Right lobe of liver (tissue), 6 donors: ENCODE results near the gene MCEMP1. TPM values are rescaled to one million over a fixed set of nuclear protein-coding genes. Genes with fewer than 3 reads are reported as not detected.

ENCODE experiments used
- ATAC-seq, 4 donors: fragments of 200-7000 bp; cut with Tn5 transposase; one replicate each; pipeline ENCODE4 v1.9.1; 2020; ENCODE audit warnings: mild to moderate bottlenecking in 4 of 4, moderate library complexity in 4 of 4
- DNase-seq, 3 donors: peaks; one replicate each; pipeline ENCODE4 v3.0.0-alpha.2; 2020
- H3K27ac ChIP-seq, 3 donors: fragments of 200-600 bp; one replicate each; pipeline ENCODE4 v1.8.0; 2022
- H3K27me3 ChIP-seq, 2 donors: fragments of 200-600 bp; one replicate each; pipeline ENCODE4 v1.8.0; 2022
- H3K36me3 ChIP-seq, 4 donors: fragments of 200-600 bp; sonication (generic) in 1 of 4; one replicate each; pipeline versions ENCODE4 v1.5.1 to v1.8.0; 2017 to 2022; ENCODE audit warnings: control low read depth in 1 of 4
- H3K4me1 ChIP-seq, 4 donors: fragments of 200-600 bp; sonication (generic) in 1 of 4; one replicate each; pipeline versions ENCODE4 v1.5.1 to v1.8.0; 2017 to 2022; ENCODE audit warnings: control low read depth in 1 of 4
- H3K4me3 ChIP-seq, 3 donors: fragments of 200-600 bp; one replicate each; pipeline ENCODE4 v1.8.0; 2022
- H3K9me3 ChIP-seq, 4 donors: fragments of 200-600 bp; sonication (generic) in 1 of 4; one replicate each; pipeline versions ENCODE4 v1.5.1 to v1.8.0; 2017 to 2022; ENCODE audit warnings: control low read depth in 1 of 4
- POLR2A ChIP-seq: fragments of 450-650 bp; IDR thresholded peaks from one replicate; pipeline ENCODE4 v1.6.1; 2017; ENCODE audit warnings: antibody characterized with exemption, mild to moderate bottlenecking
- WGBS: methylation state at CpG from one replicate; pipeline ENCODE4 v1.1.6; 2018; ENCODE audit warnings: low coverage, low lambda C conversion rate; ENCODE audit not compliant: insufficient coverage; ENCODE audit errors: missing lambda C conversion rate; 5-methylcytosine and 5-hydroxymethylcytosine counted together
- intact Hi-C, 2 donors: fragments of 100-400 bp; cut with DNase I; formaldehyde crosslinking; loops; one replicate each; pipeline versions ENCODE4 v1.11.2 to v1.14.1; 2022
- total RNA-seq, 6 experiments: library from RNA; depleted of rRNA in 2 of 6; stranded (reverse); fragments of >200 nt in 2 of 6; fragmentation: NEBNext Ultra II Directional in 3 of 6; extraction: Animal tissue kit (Norgen Biotek cat#: 25700) in 3 of 6; gene quantifications; one replicate each; pipeline versions ENCODE4 v1.1.0 to v1.2.4, GENCODE V29; 2016 to 2023
- TF ChIP-seq, protein P1 (sequence below), 4 donors: fragments of 200-600 bp in 3 of 4; fragments of 450-650 bp in 1 of 4; IDR thresholded peaks; one replicate each; pipeline versions ENCODE4 v1.5.1 to v1.8.0; 2016 to 2022; ENCODE audit warnings: antibody characterized with exemption in 4 of 4, mild to moderate bottlenecking in 2 of 4
- donor health status: DM: no; HTN: yes; CAD: no.
- donor health status: DM: no; HTN: no; CAD: no.
- donor health status: DM: no; HTN: no; CAD: no.
- donor health status: DM: no; HTN: yes; CAD: no.
- donor health status: DM: no; HTN: yes; CAD: no.

MCEMP1 gene
- total RNA-seq, 6 experiments from 2014 or later = 0.11 to 0.86 (median 0.34) TPM

DNA sequence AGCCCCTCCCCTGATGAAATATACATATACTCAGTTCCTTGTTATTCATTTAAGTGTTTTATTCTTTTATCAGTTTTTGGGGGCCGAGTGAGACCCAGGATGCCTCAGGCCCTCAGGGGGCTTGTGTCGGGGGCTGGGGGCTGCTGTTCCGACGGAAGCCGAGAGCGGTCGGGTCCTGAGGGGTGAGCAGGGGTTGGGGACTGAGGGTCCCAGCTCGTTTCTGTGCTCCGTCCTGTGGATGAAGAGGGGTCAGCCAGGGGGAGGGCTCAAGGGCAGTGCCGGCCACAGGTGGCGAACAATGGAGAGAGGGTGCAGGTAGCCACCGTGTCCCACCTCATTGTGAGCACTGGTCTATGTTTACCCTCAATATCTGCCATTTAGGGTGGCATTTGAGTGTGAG lies 45.3 kb upstream of the MCEMP1 start:
- no peaks in the 10 kb centered on the region for H3K9me3 ChIP-seq
- no peak overlapping the region for H3K27ac ChIP-seq
- intact Hi-C loops = no loop called here
- WGBS = 80% methylated on average over 2 of the region's 12 CpGs
- H3K36me3 ChIP-seq = peaks cover 0 to 3% (median under 1%) of the 10 kb centered on the region in 4 donors
- H3K4me3 ChIP-seq = no peak overlapping the region
- DNase-seq (no peak), ATAC-seq (no peak)
- no peaks in the 10 kb centered on the region for H3K27me3 ChIP-seq
- H3K4me1 ChIP-seq = peaks cover 0 to 19% (median 4%) of the 10 kb centered on the region in 4 donors
- no peak for TF ChIP-seq POLR2A
- TF ChIP-seq, protein P1, sequence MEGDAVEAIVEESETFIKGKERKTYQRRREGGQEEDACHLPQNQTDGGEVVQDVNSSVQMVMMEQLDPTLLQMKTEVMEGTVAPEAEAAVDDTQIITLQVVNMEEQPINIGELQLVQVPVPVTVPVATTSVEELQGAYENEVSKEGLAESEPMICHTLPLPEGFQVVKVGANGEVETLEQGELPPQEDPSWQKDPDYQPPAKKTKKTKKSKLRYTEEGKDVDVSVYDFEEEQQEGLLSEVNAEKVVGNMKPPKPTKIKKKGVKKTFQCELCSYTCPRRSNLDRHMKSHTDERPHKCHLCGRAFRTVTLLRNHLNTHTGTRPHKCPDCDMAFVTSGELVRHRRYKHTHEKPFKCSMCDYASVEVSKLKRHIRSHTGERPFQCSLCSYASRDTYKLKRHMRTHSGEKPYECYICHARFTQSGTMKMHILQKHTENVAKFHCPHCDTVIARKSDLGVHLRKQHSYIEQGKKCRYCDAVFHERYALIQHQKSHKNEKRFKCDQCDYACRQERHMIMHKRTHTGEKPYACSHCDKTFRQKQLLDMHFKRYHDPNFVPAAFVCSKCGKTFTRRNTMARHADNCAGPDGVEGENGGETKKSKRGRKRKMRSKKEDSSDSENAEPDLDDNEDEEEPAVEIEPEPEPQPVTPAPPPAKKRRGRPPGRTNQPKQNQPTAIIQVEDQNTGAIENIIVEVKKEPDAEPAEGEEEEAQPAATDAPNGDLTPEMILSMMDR (IDR thresholded peaks at IDR 0.05) = no peak

DNA sequence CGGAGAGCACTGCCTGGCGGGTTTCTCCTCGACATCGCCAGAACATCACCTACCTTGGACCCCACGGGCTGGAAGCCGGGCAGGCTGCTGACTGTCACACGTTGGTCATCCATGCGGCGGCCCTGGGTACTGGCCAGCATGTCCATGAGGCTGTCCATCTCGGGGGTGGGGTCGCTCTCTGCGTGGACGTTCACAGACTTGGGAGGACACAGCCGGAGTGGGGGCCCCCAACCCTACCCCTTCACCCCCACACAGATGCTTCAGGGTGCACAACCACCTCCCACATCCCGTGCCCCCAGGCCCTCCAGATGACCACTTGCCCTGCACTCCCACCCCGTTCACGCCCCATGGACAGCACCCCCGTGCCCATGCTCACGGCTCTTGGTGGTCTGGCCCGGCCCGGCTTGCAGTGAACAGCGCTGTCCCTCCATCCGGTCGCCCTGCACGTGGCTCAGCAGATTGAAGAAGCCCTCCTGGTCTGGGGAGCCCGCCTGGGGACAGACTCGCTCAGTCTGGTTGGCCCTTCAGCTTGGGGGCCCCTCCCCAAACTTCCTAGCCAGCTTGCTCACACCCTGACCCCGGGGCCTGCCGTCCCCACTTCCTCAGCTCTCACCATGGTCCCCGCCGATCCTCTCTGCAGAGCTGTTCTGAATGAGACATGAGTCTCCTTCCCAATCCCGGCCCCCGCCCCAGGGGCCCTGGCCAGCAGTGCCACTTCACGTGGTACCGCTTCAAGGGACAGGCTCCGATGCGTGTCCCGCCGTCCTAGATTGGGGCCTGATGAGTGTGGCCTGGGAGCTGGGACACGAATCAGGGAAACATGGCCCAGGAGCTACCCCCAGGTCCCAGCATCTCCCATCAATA lies 44.3 kb upstream of the MCEMP1 start:
- TF ChIP-seq POLR2A = no peak
- TF ChIP-seq, protein P1 (IDR thresholded peaks at IDR 0.05) = no peak
- H3K4me1 ChIP-seq = peaks cover 0 to 19% (median 4%) of the 10 kb centered on the region in 4 donors
- H3K27me3 ChIP-seq = no peaks in the 10 kb centered on the region
- no peak overlapping the region for H3K27ac ChIP-seq
- no peaks in the 10 kb centered on the region for H3K36me3 ChIP-seq
- ATAC-seq = no peak
- 99% methylated on average over 16 of the region's 40 CpGs for WGBS
- no peaks in the 10 kb centered on the region for H3K9me3 ChIP-seq
- intact Hi-C loops = no loop called here
- DNase-seq = no peak
- H3K4me3 ChIP-seq = no peak overlapping the region

DNA sequence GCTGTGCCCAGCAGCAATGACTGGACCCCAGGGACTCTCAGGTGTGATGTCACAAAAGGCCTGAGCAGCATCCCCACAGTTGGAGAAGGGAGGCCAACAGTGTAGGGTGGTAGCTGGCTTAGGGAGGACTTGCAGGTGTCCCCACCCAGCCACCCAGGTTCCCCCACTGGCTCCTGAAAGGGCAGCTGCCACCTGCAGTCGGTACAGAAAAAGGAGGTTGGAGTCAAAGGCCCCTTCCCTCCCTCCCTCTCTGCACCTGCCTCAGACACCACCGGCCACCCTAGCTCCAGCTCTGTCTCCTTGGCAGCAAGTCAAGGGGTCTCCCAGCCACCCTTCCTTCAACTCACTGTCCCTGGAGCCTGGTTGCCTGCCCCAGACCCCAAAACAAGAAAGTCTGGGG lies 43.2 kb upstream of the MCEMP1 start, which contains the start of gene PCP2:
Gene PCP2, minus strand, starts transcription at position 22 of the 400 bp plus-strand sequence. CDS start 262 bp downstream, outside the sequence.
- DNase-seq (no peak), ATAC-seq (no peak)
- Histone ChIP-seq H3K27me3 (no peaks in the 10 kb centered on the region), H3K27ac (no peak within 1 kb of the TSS), H3K9me3 (no peaks in the 10 kb centered on the region), H3K4me3 (no peak within 1 kb of the TSS), H3K4me1 (peaks cover 0 to 15% (median under 1%) of the 10 kb centered on the region in 4 donors), H3K36me3 (no peaks in the 10 kb centered on the region)
- no peak for TF ChIP-seq POLR2A
- TF ChIP-seq, protein P1 (IDR thresholded peaks at IDR 0.05) = no peak
- intact Hi-C loops = no loop called here
- WGBS = no CpG with 5 or more reads among the region's 2 CpGs

DNA sequence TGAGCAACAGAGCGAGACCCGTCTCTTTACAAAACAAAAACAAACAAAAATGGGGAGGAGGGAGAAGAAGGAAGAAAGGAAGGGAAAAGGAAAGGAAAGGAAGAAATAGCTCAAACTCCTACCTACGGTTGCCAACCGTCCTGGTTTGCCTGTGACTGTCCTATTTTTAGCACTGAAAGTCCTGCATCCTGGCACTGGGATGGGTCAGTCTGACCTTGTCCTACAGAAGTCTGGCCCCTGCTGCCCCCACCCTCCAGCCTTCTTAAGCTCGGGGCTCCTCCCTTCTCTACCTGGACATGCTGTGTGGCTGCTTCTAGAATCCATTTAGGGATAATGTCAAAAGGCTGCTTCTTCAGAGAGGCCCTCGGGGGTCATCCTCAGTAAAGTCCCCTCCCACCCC lies 41.2 kb upstream of the MCEMP1 start:
- Histone ChIP-seq H3K36me3 (no peaks in the 10 kb centered on the region), H3K27me3 (no peaks in the 10 kb centered on the region), H3K4me1 (peaks cover 0 to 6% (median 0%) of the 10 kb centered on the region in 4 donors), H3K9me3 (no peaks in the 10 kb centered on the region), H3K27ac (no peak overlapping the region), H3K4me3 (no peak overlapping the region)
- ATAC-seq (no peak), DNase-seq (no peak)
- TF ChIP-seq, protein P1 (IDR thresholded peaks at IDR 0.05) = no peak
- TF ChIP-seq POLR2A = no peak
- WGBS = 51% methylated on average over 4 of the region's 6 CpGs
- intact Hi-C loops = no loop called here
